ENCODE measurements around the gene ERG.

The ERG gene

GRCh38 chr21:38349111-38349746, 149.0 kb downstream of the ERG start:
- DNase-seq (ENCODE audit: insufficient read length, low spot score): no peak
- no peak for FAIRE-seq
- no peak for TF ChIP-seq CTCF (IDR thresholded peaks at IDR 0.05; ENCODE audit: insufficient read depth, missing control alignments)

- DNase-seq (ENCODE audit: insufficient read length, low spot score) (no peak), FAIRE-seq (no peak)
- no peak for TF ChIP-seq CTCF (IDR thresholded peaks at IDR 0.05; ENCODE audit: insufficient read depth, missing control alignments)
Observed at GRCh38 chr21:38346286-38346685, 152.0 kb downstream of the ERG start.

GRCh38 chr21:38343691-38344090, 154.6 kb downstream of the ERG start:
- FAIRE-seq (no peak), DNase-seq (ENCODE audit: insufficient read length, low spot score) (no peak)
- TF ChIP-seq CTCF (IDR thresholded peaks at IDR 0.05; ENCODE audit: insufficient read depth, missing control alignments): no peak

- TF ChIP-seq CTCF (IDR thresholded peaks at IDR 0.05; ENCODE audit: insufficient read depth, missing control alignments): no peak
- no peak for FAIRE-seq
- DNase-seq (ENCODE audit: insufficient read length, low spot score): no peak
Observed at GRCh38 chr21:38342739-38343138, 155.5 kb downstream of the ERG start.

GRCh38 chr21:38341546-38342012, 156.7 kb downstream of the ERG start:
- TF ChIP-seq CTCF (IDR thresholded peaks at IDR 0.05; ENCODE audit: insufficient read depth, missing control alignments): no peak
- FAIRE-seq: no peak
- DNase-seq (ENCODE audit: insufficient read length, low spot score): no peak

- TF ChIP-seq CTCF (IDR thresholded peaks at IDR 0.05; ENCODE audit: insufficient read depth, missing control alignments): no peak
- DNase-seq (ENCODE audit: insufficient read length, low spot score): no peak
- no peak for FAIRE-seq
Observed at GRCh38 chr21:38340131-38340530, 158.1 kb downstream of the ERG start.

GRCh38 chr21:38337793-38338192, 160.5 kb downstream of the ERG start:
- FAIRE-seq (no peak), DNase-seq (ENCODE audit: insufficient read length, low spot score) (no peak)
- no peak for TF ChIP-seq CTCF (IDR thresholded peaks at IDR 0.05; ENCODE audit: insufficient read depth, missing control alignments)

Measured in D721Med (cell line).